Endothelial cell of umbilical vein (primary cell): Measurements from ENCODE around the gene STUM. TPM values are rescaled to one million over a fixed set of nuclear protein-coding genes. Genes with fewer than 3 reads are reported as not detected.
A peak's percentile ranks its signal among the peaks of the same experiment; 100 is the strongest.

ENCODE experiments used
- BruUV-seq: library from RNA; stranded (reverse); fragments of 400-500 nt; replicated peaks from 2 replicates; lab custom pipeline; 2021; lab: Mats Ljungman, UMichigan
- CTCF ChIA-PET: fragments of 300-600, 350-600 bp; sonication (Branson Sonifier 250); formaldehyde crosslinking; loops from one replicate; lab custom pipeline; 2021; ENCODE audit warnings: antibody characterized with exemption, inconsistent platforms; lab: Charles Lee
- POLR2A ChIA-PET: fragments of 300-600, 350-600 bp; sonication (Branson Sonifier 250); formaldehyde crosslinking; loops from one replicate; lab custom pipeline; 2021; ENCODE audit warnings: antibody characterized with exemption, inconsistent platforms; lab: Charles Lee
- DNase-seq: peaks from one replicate; pipeline ENCODE4 v3.0.0-alpha.2; 2011; ENCODE audit warnings: low read depth, low spot score
- FAIRE-seq: peaks from 2 replicates; lab custom pipeline; 2011; peaks lifted over from hg19 to GRCh38; lab: Jason Lieb, UNC
- H2AFZ ChIP-seq: 2 replicates; pipeline ENCODE4 v1.6.0; 2012; ENCODE audit warnings: low read depth, low read length, control low read depth, inconsistent platforms
- H3K27ac ChIP-seq: 2 replicates; pipeline ENCODE4 v1.5.1; 2011; ENCODE audit warnings: low read depth, mild to moderate bottlenecking, control low read depth, low read length, moderate library complexity; ENCODE audit not compliant: insufficient read depth
- H3K27me3 ChIP-seq, 2 experiments: 2 replicates each; pipeline versions ENCODE4 v1.6.0 to v1.6.1; 2011; ENCODE audit warnings: low read length in 2 of 2, mixed read lengths in 1 of 2; ENCODE audit not compliant: control insufficient read depth in 2 of 2, insufficient read depth in 2 of 2
- H3K36me3 ChIP-seq, 2 experiments: 2 replicates in 1 of 2; 3 replicates in 1 of 2; pipeline ENCODE4 v1.5.1; 2011; ENCODE audit warnings: low read length in 2 of 2, mild to moderate bottlenecking in 1 of 2, moderate library complexity in 1 of 2; ENCODE audit not compliant: control insufficient read depth in 2 of 2, insufficient read depth in 2 of 2; ENCODE audit errors: extremely low read depth in 1 of 2
- H3K4me1 ChIP-seq: 3 replicates; pipeline ENCODE4 v1.5.1; 2011; ENCODE audit warnings: mild to moderate bottlenecking, low read length; ENCODE audit not compliant: control insufficient read depth, insufficient read depth; ENCODE audit errors: extremely low read depth
- H3K4me2 ChIP-seq: 2 replicates; pipeline ENCODE4 v1.6.1; 2011; ENCODE audit warnings: low read length, control low read depth, mixed read lengths; ENCODE audit not compliant: insufficient read depth
- H3K4me3 ChIP-seq, 3 experiments: fragments of 200-600 bp in 1 of 3; sonication (generic), shearing (Covaris generic) in 1 of 3; replicated peaks in 1 of 3; 2 replicates each; pipeline ENCODE4 v1.5.1; 2011 to 2016; ENCODE audit warnings: control low read depth in 3 of 3, low read length in 3 of 3, mild to moderate bottlenecking in 2 of 3, inconsistent platforms in 1 of 3, low read depth in 1 of 3, moderate library complexity in 1 of 3; ENCODE audit not compliant: insufficient read depth in 1 of 3
- H3K79me2 ChIP-seq: 2 replicates; pipeline ENCODE4 v1.6.0; 2012; ENCODE audit warnings: low read length, inconsistent platforms; ENCODE audit not compliant: control insufficient read depth, insufficient read depth
- H3K9ac ChIP-seq: replicated peaks from 2 replicates; pipeline ENCODE3; 2011; ENCODE audit warnings: low read length, control low read depth; ENCODE audit not compliant: insufficient read depth; ENCODE audit errors: extremely low read depth
- H3K9me1 ChIP-seq: replicated peaks from 3 replicates; pipeline ENCODE4 v1.6.0; 2011; ENCODE audit warnings: mild to moderate bottlenecking, low read length; ENCODE audit not compliant: control insufficient read depth, insufficient read depth; ENCODE audit errors: extremely low read depth
- H3K9me3 ChIP-seq: replicated peaks from 2 replicates; pipeline ENCODE4 v1.5.1; 2012; ENCODE audit warnings: low read length, inconsistent platforms; ENCODE audit not compliant: control insufficient read depth, insufficient read depth
- H4K20me1 ChIP-seq: replicated peaks from 2 replicates; pipeline ENCODE3; 2011; ENCODE audit warnings: mild to moderate bottlenecking, low read length; ENCODE audit not compliant: control insufficient read depth, insufficient read depth; ENCODE audit errors: extremely low read depth
- EZH2 ChIP-seq: IDR thresholded peaks from 2 replicates; pipeline ENCODE4 v1.6.1; 2012; ENCODE audit warnings: borderline replicate concordance, low read depth, mild to moderate bottlenecking, moderate library complexity, low read length, inconsistent platforms; ENCODE audit not compliant: severe bottlenecking
- FOS ChIP-seq: IDR thresholded peaks from 2 replicates; pipeline ENCODE4 v1.6.1; 2011; ENCODE audit warnings: mild to moderate bottlenecking, low read length, moderate library complexity, borderline replicate concordance; ENCODE audit not compliant: insufficient read depth
- GATA2 ChIP-seq: IDR thresholded peaks from 2 replicates; pipeline ENCODE4 v1.7.0; 2011; ENCODE audit warnings: low read depth, mild to moderate bottlenecking, moderate library complexity, mixed read lengths, low read length; ENCODE audit not compliant: insufficient read length, insufficient read depth
- JUN ChIP-seq: IDR thresholded peaks from 2 replicates; pipeline ENCODE4 v1.6.1; 2011; ENCODE audit warnings: borderline replicate concordance, low read depth; ENCODE audit not compliant: insufficient read length, insufficient read depth
- MYC ChIP-seq: IDR thresholded peaks from one replicate; pipeline ENCODE4 v1.6.1; 2011; ENCODE audit warnings: mild to moderate bottlenecking, low read depth, low read length
- POLR2A ChIP-seq: IDR thresholded peaks from 2 replicates; pipeline ENCODE4 v1.6.1; 2012; ENCODE audit warnings: low read depth, mild to moderate bottlenecking, control low read depth, low read length
- POLR2AphosphoS5 ChIP-seq: IDR thresholded peaks from 2 replicates; pipeline ENCODE4 v1.6.1; 2012; ENCODE audit warnings: low read depth, mild to moderate bottlenecking, control low read depth, low read length, moderate library complexity; ENCODE audit not compliant: insufficient read depth
- dilution Hi-C: fragments of 300-500 bp; cut with MboI; formaldehyde crosslinking; loops from one replicate; pipeline ENCODE4 v1.15.0; 2019; ENCODE audit warnings: low sequenced_read_pairs; ENCODE audit not compliant: extremely low pct_ligation_motif_present
- intact Hi-C: fragments of 100-400 bp; cut with micrococcal nuclease; formaldehyde crosslinking; loops from one replicate; pipeline ENCODE4 v1.10.0; 2022
- polyA plus RNA-seq, 4 experiments: library from polyadenylated mRNA; depleted of rRNA in 3 of 4; stranded (reverse) in 3 of 4; unstranded in 1 of 4; fragments of >200 nt; gene quantifications; 2 replicates each; pipeline versions ENCODE4 v1.2.1 to v1.2.3, GENCODE V29; 2011 to 2012; ENCODE audit warnings: missing spikeins in 1 of 4
- total RNA-seq: library from RNA; stranded (reverse); gene quantifications from 2 replicates; pipeline ENCODE4 v1.2.3, GENCODE V29; 2021
- TF ChIP-seq, protein P1 (sequence below): IDR thresholded peaks from 2 replicates; pipeline ENCODE4 v1.6.1; 2011; ENCODE audit not compliant: insufficient read depth, insufficient read length
- TF ChIP-seq, protein P2 (sequence below), 2 donors: IDR thresholded peaks; 1 replicate in 1 of 2; 2 replicates in 1 of 2; pipeline ENCODE4 v1.5.1; 2011; ENCODE audit warnings: low read length in 2 of 2, mild to moderate bottlenecking in 2 of 2, moderate library complexity in 2 of 2, control low read depth in 1 of 2, inconsistent platforms in 1 of 2, low read depth in 1 of 2; ENCODE audit not compliant: insufficient read depth in 1 of 2; ENCODE audit errors: extremely low read depth in 1 of 2

Gene STUM
- total and polyA plus RNA-seq, 2 donors (not counting 3 experiments of a cell fraction or from before 2014, with no cell fraction given), result not detected

DNA sequence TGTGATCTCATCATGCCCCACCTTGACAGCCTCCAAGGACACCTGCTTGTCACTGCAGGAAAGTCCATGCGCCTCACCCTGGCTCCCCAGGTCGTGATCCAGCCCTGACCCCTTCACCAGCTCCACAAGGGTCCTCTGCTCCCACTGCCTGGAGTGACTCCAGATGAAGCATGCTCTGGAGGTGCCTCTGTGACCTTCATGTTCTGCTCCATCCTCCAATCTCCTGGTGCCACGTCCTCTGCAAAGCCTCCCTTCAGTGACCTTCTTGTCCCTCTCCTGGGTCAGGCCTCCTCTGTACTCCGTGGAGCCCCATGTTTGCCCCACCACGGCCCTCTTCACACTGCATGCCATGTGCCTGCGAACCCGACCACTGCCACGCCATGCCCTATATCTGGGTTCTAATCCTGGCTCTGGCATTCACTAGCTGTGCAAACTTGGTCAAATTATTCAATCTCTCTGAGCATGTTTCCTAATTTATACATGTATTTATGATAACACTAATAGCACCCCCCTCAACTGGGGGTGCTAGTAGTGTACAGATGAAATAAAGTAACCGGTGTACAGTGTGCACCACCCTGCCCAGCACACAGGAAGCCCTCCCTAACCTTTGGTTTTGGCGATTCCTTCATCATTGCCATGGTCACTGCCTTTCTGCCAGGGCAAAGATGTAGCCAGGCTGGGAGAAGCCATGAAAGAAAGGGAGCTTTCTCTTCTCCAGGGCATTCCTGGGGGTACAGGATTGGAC, 77.4 kb downstream of the STUM start:
- DNase-seq (no peak), FAIRE-seq (no peak)
- Histone ChIP-seq H3K79me2 (no peaks in the 10 kb centered on the region), H2AFZ (peak overlapping the region; percentile 69), H3K4me3 (no peak overlapping the region), H3K36me3 (no peaks in the 10 kb centered on the region), H3K27me3 (peaks cover 0 to 2% of the 10 kb centered on the region in 2 experiments), H3K9ac (no peak overlapping the region), H3K27ac (no peak overlapping the region), H3K4me1 (no peaks in the 10 kb centered on the region), H4K20me1 (no peaks in the 10 kb centered on the region), H3K4me2 (peak overlapping the region; percentile 46), H3K9me3 (no peaks in the 10 kb centered on the region), H3K9me1 (no peaks in the 10 kb centered on the region)
- BruUV-seq, result no TSS peak
- TF ChIP-seq, protein P1, sequence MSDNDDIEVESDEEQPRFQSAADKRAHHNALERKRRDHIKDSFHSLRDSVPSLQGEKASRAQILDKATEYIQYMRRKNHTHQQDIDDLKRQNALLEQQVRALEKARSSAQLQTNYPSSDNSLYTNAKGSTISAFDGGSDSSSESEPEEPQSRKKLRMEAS, result no peak
- TF ChIP-seq MYC (no peak), JUN (no peak), GATA2 (no peak), FOS (no peak), POLR2A (no peak), EZH2 (no peak), POLR2AphosphoS5 (no peak)
- TF ChIP-seq, protein P2, sequence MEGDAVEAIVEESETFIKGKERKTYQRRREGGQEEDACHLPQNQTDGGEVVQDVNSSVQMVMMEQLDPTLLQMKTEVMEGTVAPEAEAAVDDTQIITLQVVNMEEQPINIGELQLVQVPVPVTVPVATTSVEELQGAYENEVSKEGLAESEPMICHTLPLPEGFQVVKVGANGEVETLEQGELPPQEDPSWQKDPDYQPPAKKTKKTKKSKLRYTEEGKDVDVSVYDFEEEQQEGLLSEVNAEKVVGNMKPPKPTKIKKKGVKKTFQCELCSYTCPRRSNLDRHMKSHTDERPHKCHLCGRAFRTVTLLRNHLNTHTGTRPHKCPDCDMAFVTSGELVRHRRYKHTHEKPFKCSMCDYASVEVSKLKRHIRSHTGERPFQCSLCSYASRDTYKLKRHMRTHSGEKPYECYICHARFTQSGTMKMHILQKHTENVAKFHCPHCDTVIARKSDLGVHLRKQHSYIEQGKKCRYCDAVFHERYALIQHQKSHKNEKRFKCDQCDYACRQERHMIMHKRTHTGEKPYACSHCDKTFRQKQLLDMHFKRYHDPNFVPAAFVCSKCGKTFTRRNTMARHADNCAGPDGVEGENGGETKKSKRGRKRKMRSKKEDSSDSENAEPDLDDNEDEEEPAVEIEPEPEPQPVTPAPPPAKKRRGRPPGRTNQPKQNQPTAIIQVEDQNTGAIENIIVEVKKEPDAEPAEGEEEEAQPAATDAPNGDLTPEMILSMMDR (IDR thresholded peaks at IDR 0.05; ENCODE audit: extremely low read depth in 1 of 2, insufficient read depth in 1 of 2, low read depth in 1 of 2, low read length in 2 of 2), result no peak
- dilution Hi-C loops (no loop called here), intact Hi-C loops (loop anchor here (2.0 kb wide), 3 partner anchors 203 to 821 kb away; partner anchors contain the start of gene PSEN2)
- CTCF ChIA-PET, result interaction anchor here (0.6 to 2.2 kb wide), 53 partner anchors 8 to 917 kb away, joined by 3 to 26 read pairs (median 4); partner anchors contain the start of gene COQ8A
- POLR2A ChIA-PET, result no interaction called here
